HCT116 (cell line): ENCODE data around the gene MMP28. TPM values are rescaled to one million over a fixed set of nuclear protein-coding genes. Genes with fewer than 3 reads are reported as not detected.

Source experiments
- ATAC-seq: fragments of 200-7000 bp; cut with Tn5 transposase; 2 replicates; pipeline ENCODE4 v1.9.1; 2020; ENCODE audit warnings: mild to moderate bottlenecking, moderate library complexity
- BruUV-seq: library from RNA; stranded (reverse); fragments of 400-500 nt; replicated peaks from 2 replicates; lab custom pipeline; 2021; lab: Mats Ljungman, UMichigan
- CTCF ChIA-PET: fragments of 300-600 bp; sonication (Branson Sonifier 250); formaldehyde crosslinking; loops from one replicate; lab custom pipeline; 2021; ENCODE audit warnings: antibody characterized with exemption; lab: Charles Lee
- POLR2A ChIA-PET: fragments of 300-600, 350-600 bp; sonication (Branson Sonifier 250); formaldehyde crosslinking; loops from one replicate; lab custom pipeline; 2021; ENCODE audit warnings: antibody characterized with exemption; lab: Charles Lee
- RAD21 ChIA-PET, 2 experiments: fragments of 300-600 bp; sonication (Branson Sonifier 250); formaldehyde crosslinking; loops; one replicate each; lab custom pipeline; 2023; ENCODE audit warnings: low total read pairs in 2 of 2; ENCODE audit not compliant: uncharacterized antibody in 2 of 2, unreplicated experiment in 2 of 2, low non-redundant PET in 1 of 2; lab: Charles Lee
- DNase-seq: peaks from one replicate; pipeline ENCODE4 v3.0.0-alpha.2; 2010; ENCODE audit warnings: low read depth, low spot score
- H2AFZ ChIP-seq: fragments of 200-600 bp; shearing (Covaris generic), sonication (generic); 2 replicates; pipeline ENCODE4 v1.6.1; 2017; ENCODE audit warnings: low read depth, mixed run types, mixed read lengths, antibody characterized with exemption, low read length; ENCODE audit not compliant: poor library complexity, severe bottlenecking
- H3K27ac ChIP-seq: 2 replicates; pipeline ENCODE4 v1.5.1; 2012; ENCODE audit warnings: low read depth, low read length
- H3K27me3 ChIP-seq: fragments of 200-600 bp; sonication (generic); 2 replicates; pipeline ENCODE4 v1.6.1; 2016; ENCODE audit warnings: mixed run types, low read length, mixed read lengths; ENCODE audit not compliant: insufficient read depth
- H3K36me3 ChIP-seq, 2 experiments: fragments of 200-500 bp in 1 of 2; fragments of 200-600 bp in 1 of 2; sonication (Bioruptor generic) in 1 of 2; sonication (generic) in 1 of 2; 2 replicates each; pipeline versions ENCODE4 v1.5.1 to v1.6.1; 2014 to 2016; ENCODE audit warnings: low read length in 2 of 2, inconsistent platforms in 1 of 2, mixed read lengths in 1 of 2, mixed run types in 1 of 2; ENCODE audit not compliant: insufficient read depth in 2 of 2, control insufficient read depth in 1 of 2
- H3K4me1 ChIP-seq, 2 experiments: fragments of 200-600 bp in 1 of 2; sonication (generic) in 1 of 2; 2 replicates each; pipeline versions ENCODE4 v1.5.1 to v1.6.1; 2012 to 2017; ENCODE audit warnings: low read length in 2 of 2, inconsistent platforms in 1 of 2, mild to moderate bottlenecking in 1 of 2, mixed read lengths in 1 of 2, mixed run types in 1 of 2, moderate library complexity in 1 of 2; ENCODE audit not compliant: insufficient read depth in 2 of 2, control insufficient read depth in 1 of 2
- H3K4me2 ChIP-seq: fragments of 200-600 bp; sonication (generic); 2 replicates; pipeline ENCODE4 v1.6.1; 2017; ENCODE audit warnings: mixed run types, low read length, mixed read lengths
- H3K4me3 ChIP-seq, 2 experiments: fragments of 200-600 bp in 1 of 2; sonication (generic) in 1 of 2; replicated peaks in 1 of 2; 2 replicates each; pipeline ENCODE4 v1.5.1; 2011 to 2016; ENCODE audit warnings: low read length in 2 of 2, control low read depth in 1 of 2, low read depth in 1 of 2, mild to moderate bottlenecking in 1 of 2, mixed read lengths in 1 of 2, mixed run types in 1 of 2
- H3K79me2 ChIP-seq: fragments of 200-600 bp; sonication (generic); 2 replicates; pipeline ENCODE4 v1.6.1; 2017; ENCODE audit warnings: mild to moderate bottlenecking, mixed run types, low read length, moderate library complexity, mixed read lengths; ENCODE audit not compliant: insufficient read depth
- H3K9ac ChIP-seq: fragments of 200-600 bp; sonication (generic); 2 replicates; pipeline ENCODE4 v1.6.1; 2016; ENCODE audit warnings: low read length, mixed read lengths
- H3K9me2 ChIP-seq: fragments of 200-600 bp; sonication (generic), shearing (Covaris generic); 2 replicates; pipeline ENCODE4 v1.6.1; 2017; ENCODE audit warnings: mixed run types, mild to moderate bottlenecking, moderate library complexity; ENCODE audit not compliant: insufficient read depth
- H3K9me3 ChIP-seq, 2 experiments: fragments of 200-500 bp in 1 of 2; fragments of 200-600 bp in 1 of 2; sonication (Bioruptor generic) in 1 of 2; sonication (generic) in 1 of 2; 2 replicates each; pipeline ENCODE4 v1.6.1; 2014 to 2017; ENCODE audit warnings: low read length in 2 of 2, mixed read lengths in 2 of 2, inconsistent platforms in 1 of 2, low read depth in 1 of 2, mild to moderate bottlenecking in 1 of 2, mixed run types in 1 of 2, moderate library complexity in 1 of 2; ENCODE audit not compliant: control insufficient read depth in 1 of 2, insufficient read depth in 1 of 2
- H4K20me1 ChIP-seq: fragments of 200-600 bp; sonication (generic), shearing (Covaris generic); 2 replicates; pipeline ENCODE4 v1.6.1; 2017; ENCODE audit warnings: mixed run types, mild to moderate bottlenecking, moderate library complexity; ENCODE audit not compliant: insufficient read depth
- EGR1 ChIP-seq: IDR thresholded peaks from 2 replicates; pipeline ENCODE4 v1.6.1; 2012; ENCODE audit warnings: low read depth
- ELF1 ChIP-seq: IDR thresholded peaks from 2 replicates; pipeline ENCODE4 v1.6.1; 2012; ENCODE audit warnings: low read depth, borderline replicate concordance
- FOSL1 ChIP-seq: IDR thresholded peaks from 2 replicates; pipeline ENCODE4 v1.6.1; 2012; ENCODE audit warnings: low read depth
- JUND ChIP-seq: IDR thresholded peaks from 2 replicates; pipeline ENCODE4 v1.6.1; 2012
- POLR2AphosphoS5 ChIP-seq: IDR thresholded peaks from 2 replicates; pipeline ENCODE4 v1.6.1; 2011; ENCODE audit warnings: mild to moderate bottlenecking, low read depth, low read length, moderate library complexity
- SRF ChIP-seq: IDR thresholded peaks from 2 replicates; pipeline ENCODE4 v1.6.1; 2012; ENCODE audit warnings: low read depth
- TCF7L2 ChIP-seq: IDR thresholded peaks from 2 replicates; pipeline ENCODE4 v1.7.0; 2011; ENCODE audit warnings: borderline replicate concordance, inconsistent platforms; ENCODE audit not compliant: insufficient read depth, insufficient read length; ENCODE audit errors: extremely low read depth
- YY1 ChIP-seq: IDR thresholded peaks from 2 replicates; pipeline ENCODE4 v1.6.1; 2011; ENCODE audit warnings: low read length, low read depth, moderate library complexity, mild to moderate bottlenecking; ENCODE audit not compliant: insufficient replicate concordance; ENCODE audit errors: extremely low read depth
- intact Hi-C: fragments of 100-400 bp; cut with micrococcal nuclease; formaldehyde crosslinking; loops from 2 replicates; pipeline ENCODE4 v1.10.0; 2022
- total RNA-seq: library from RNA; stranded (reverse); gene quantifications from one replicate; pipeline ENCODE4 v1.2.1, GENCODE V29; 2021; ENCODE audit not compliant: unreplicated experiment
- TF ChIP-seq, protein P1 (sequence below): IDR thresholded peaks from 2 replicates; pipeline ENCODE4 v1.6.1; 2012
- TF ChIP-seq, protein P2 (sequence below): IDR thresholded peaks from 2 replicates; pipeline ENCODE4 v1.6.1; 2011; ENCODE audit warnings: mild to moderate bottlenecking, low read length, moderate library complexity; ENCODE audit not compliant: insufficient replicate concordance; ENCODE audit errors: extremely low read depth
- TF ChIP-seq, protein P3 (sequence below): IDR thresholded peaks from 2 replicates; pipeline ENCODE4 v1.6.1; 2012; ENCODE audit warnings: low read depth

Gene MMP28
- total RNA-seq, 1 experiment from 2014 or later = 2.6 TPM

DNA sequence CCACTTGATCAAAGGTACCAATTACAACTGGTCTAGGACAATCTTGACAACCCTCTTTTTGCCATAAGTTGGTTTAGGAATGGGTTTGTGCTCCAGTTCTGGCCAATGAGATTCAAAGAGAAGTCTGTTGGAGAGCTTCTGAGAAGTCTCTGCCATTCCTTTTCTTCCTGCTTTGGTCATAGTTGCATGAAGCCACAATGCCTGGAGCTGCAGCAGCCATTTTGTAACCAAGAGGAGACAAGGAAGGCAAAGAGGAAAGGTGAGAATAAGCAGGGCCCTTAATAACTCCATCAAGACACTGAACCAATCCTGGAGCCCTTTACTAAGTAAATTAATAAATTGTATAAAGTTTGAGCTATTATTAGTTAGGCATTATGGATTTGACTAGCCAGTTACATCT, 38.2 kb downstream of the MMP28 start:
- no peaks in the 10 kb centered on the region for H4K20me1 ChIP-seq
- RAD21 ChIA-PET = no interaction called here
- H3K27me3 ChIP-seq = no peaks in the 10 kb centered on the region
- H3K79me2 ChIP-seq = no peaks in the 10 kb centered on the region
- no peaks in the 10 kb centered on the region for H3K9me3 ChIP-seq
- no peak for ATAC-seq
- no peaks in the 10 kb centered on the region for H3K4me1 ChIP-seq
- H3K4me2 ChIP-seq = no peak overlapping the region
- DNase-seq = no peak
- no peak overlapping the region for H3K9ac ChIP-seq
- H3K9me2 ChIP-seq = no peaks in the 10 kb centered on the region
- H3K27ac ChIP-seq = no peak overlapping the region
- BruUV-seq = no TSS peak
- POLR2A ChIA-PET = no interaction called here
- no peak overlapping the region for H2AFZ ChIP-seq
- intact Hi-C loops = no loop called here
- CTCF ChIA-PET = no interaction called here
- TF ChIP-seq EGR1 (no peak), POLR2AphosphoS5 (no peak), FOSL1 (no peak), YY1 (no peak), JUND (no peak), ELF1 (no peak), TCF7L2 (no peak), SRF (no peak)
- TF ChIP-seq, protein P1, sequence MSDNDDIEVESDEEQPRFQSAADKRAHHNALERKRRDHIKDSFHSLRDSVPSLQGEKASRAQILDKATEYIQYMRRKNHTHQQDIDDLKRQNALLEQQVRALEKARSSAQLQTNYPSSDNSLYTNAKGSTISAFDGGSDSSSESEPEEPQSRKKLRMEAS = no peak
- TF ChIP-seq, protein P2, sequence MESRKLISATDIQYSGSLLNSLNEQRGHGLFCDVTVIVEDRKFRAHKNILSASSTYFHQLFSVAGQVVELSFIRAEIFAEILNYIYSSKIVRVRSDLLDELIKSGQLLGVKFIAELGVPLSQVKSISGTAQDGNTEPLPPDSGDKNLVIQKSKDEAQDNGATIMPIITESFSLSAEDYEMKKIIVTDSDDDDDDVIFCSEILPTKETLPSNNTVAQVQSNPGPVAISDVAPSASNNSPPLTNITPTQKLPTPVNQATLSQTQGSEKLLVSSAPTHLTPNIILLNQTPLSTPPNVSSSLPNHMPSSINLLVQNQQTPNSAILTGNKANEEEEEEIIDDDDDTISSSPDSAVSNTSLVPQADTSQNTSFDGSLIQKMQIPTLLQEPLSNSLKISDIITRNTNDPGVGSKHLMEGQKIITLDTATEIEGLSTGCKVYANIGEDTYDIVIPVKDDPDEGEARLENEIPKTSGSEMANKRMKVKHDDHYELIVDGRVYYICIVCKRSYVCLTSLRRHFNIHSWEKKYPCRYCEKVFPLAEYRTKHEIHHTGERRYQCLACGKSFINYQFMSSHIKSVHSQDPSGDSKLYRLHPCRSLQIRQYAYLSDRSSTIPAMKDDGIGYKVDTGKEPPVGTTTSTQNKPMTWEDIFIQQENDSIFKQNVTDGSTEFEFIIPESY = no peak
- TF ChIP-seq, protein P3, sequence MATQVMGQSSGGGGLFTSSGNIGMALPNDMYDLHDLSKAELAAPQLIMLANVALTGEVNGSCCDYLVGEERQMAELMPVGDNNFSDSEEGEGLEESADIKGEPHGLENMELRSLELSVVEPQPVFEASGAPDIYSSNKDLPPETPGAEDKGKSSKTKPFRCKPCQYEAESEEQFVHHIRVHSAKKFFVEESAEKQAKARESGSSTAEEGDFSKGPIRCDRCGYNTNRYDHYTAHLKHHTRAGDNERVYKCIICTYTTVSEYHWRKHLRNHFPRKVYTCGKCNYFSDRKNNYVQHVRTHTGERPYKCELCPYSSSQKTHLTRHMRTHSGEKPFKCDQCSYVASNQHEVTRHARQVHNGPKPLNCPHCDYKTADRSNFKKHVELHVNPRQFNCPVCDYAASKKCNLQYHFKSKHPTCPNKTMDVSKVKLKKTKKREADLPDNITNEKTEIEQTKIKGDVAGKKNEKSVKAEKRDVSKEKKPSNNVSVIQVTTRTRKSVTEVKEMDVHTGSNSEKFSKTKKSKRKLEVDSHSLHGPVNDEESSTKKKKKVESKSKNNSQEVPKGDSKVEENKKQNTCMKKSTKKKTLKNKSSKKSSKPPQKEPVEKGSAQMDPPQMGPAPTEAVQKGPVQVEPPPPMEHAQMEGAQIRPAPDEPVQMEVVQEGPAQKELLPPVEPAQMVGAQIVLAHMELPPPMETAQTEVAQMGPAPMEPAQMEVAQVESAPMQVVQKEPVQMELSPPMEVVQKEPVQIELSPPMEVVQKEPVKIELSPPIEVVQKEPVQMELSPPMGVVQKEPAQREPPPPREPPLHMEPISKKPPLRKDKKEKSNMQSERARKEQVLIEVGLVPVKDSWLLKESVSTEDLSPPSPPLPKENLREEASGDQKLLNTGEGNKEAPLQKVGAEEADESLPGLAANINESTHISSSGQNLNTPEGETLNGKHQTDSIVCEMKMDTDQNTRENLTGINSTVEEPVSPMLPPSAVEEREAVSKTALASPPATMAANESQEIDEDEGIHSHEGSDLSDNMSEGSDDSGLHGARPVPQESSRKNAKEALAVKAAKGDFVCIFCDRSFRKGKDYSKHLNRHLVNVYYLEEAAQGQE = no peak
- H3K36me3 ChIP-seq = no peaks in the 10 kb centered on the region
- H3K4me3 ChIP-seq = no peak overlapping the region
